PC-3 (cell line): Measurements from ENCODE around the gene TRDN.

Experiments used
- EZH2 ChIP-seq: fragments of 300-600 bp; sonication (generic); IDR thresholded peaks from one replicate; pipeline ENCODE4 v1.6.1; 2017; ENCODE audit warnings: antibody characterized with exemption, mild to moderate bottlenecking, low read length; ENCODE audit not compliant: unreplicated experiment
- TF ChIP-seq, protein P1 (sequence below): fragments of 300-600 bp; sonication (generic); conservative IDR thresholded peaks from 2 replicates; pipeline ENCODE4 v1.5.1; 2017; ENCODE audit warnings: antibody characterized with exemption, low read depth, mild to moderate bottlenecking, low read length

DNA sequence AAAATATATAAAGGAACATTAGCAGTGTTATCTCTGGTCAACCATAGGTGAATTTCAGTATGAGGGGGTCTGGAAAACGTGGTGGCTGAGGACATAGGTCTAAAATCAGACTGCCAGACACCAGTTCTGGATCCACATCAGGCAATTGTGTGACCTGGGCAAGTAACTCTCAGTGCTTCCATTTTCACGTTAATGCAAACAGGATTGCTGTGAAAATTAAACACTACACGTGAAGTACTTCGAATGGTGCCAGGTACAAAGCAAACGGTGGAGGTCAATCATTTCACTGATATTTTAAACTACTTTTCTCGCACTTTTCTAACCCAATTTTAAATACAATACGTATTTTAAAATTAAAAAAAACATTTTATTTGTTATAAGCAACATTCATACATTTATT, 315.7 kb downstream of the TRDN start:
- TF ChIP-seq, protein P1, sequence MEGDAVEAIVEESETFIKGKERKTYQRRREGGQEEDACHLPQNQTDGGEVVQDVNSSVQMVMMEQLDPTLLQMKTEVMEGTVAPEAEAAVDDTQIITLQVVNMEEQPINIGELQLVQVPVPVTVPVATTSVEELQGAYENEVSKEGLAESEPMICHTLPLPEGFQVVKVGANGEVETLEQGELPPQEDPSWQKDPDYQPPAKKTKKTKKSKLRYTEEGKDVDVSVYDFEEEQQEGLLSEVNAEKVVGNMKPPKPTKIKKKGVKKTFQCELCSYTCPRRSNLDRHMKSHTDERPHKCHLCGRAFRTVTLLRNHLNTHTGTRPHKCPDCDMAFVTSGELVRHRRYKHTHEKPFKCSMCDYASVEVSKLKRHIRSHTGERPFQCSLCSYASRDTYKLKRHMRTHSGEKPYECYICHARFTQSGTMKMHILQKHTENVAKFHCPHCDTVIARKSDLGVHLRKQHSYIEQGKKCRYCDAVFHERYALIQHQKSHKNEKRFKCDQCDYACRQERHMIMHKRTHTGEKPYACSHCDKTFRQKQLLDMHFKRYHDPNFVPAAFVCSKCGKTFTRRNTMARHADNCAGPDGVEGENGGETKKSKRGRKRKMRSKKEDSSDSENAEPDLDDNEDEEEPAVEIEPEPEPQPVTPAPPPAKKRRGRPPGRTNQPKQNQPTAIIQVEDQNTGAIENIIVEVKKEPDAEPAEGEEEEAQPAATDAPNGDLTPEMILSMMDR = no peak
- no peak for TF ChIP-seq EZH2
